GM06990 (cell line): ENCODE results near the gene NEUROD2.
A peak's percentile ranks its signal among the peaks of the same experiment; 100 is the strongest.

Source experiments
- DNase-seq: peaks from one replicate; pipeline ENCODE4 v3.0.0-alpha.2; 2011; ENCODE audit not compliant: insufficient read length; ENCODE audit errors: extremely low read depth
- H3K27me3 ChIP-seq: replicated peaks from 2 replicates; pipeline ENCODE4 v1.6.0; 2011; ENCODE audit warnings: low read length; ENCODE audit not compliant: control insufficient read depth, insufficient read depth
- H3K36me3 ChIP-seq: 2 replicates; pipeline ENCODE4 v1.5.1; 2011; ENCODE audit warnings: low read length; ENCODE audit not compliant: control insufficient read depth, insufficient read depth
- H3K4me3 ChIP-seq: replicated peaks from 2 replicates; pipeline ENCODE4 v1.5.1; 2011; ENCODE audit warnings: low read depth, mild to moderate bottlenecking, control low read depth, low read length
- TF ChIP-seq, protein P1 (sequence below): IDR thresholded peaks from 2 replicates; pipeline ENCODE4 v1.5.1; 2011; ENCODE audit warnings: low read length, control low read depth, mild to moderate bottlenecking, inconsistent platforms; ENCODE audit not compliant: insufficient read depth, poor library complexity, severe bottlenecking

NEUROD2 gene

GRCh38 chr17:39634384-39634871 lies 26.7 kb upstream of the NEUROD2 start:
- no peaks in the 10 kb centered on the region for H3K27me3 ChIP-seq
- DNase-seq = no peak
- TF ChIP-seq, protein P1, sequence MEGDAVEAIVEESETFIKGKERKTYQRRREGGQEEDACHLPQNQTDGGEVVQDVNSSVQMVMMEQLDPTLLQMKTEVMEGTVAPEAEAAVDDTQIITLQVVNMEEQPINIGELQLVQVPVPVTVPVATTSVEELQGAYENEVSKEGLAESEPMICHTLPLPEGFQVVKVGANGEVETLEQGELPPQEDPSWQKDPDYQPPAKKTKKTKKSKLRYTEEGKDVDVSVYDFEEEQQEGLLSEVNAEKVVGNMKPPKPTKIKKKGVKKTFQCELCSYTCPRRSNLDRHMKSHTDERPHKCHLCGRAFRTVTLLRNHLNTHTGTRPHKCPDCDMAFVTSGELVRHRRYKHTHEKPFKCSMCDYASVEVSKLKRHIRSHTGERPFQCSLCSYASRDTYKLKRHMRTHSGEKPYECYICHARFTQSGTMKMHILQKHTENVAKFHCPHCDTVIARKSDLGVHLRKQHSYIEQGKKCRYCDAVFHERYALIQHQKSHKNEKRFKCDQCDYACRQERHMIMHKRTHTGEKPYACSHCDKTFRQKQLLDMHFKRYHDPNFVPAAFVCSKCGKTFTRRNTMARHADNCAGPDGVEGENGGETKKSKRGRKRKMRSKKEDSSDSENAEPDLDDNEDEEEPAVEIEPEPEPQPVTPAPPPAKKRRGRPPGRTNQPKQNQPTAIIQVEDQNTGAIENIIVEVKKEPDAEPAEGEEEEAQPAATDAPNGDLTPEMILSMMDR = peak; percentile 76

GRCh38 chr17:39633570-39634183 lies 26.0 kb upstream of the NEUROD2 start:
- H3K4me3 ChIP-seq = no peak overlapping the region
- H3K36me3 ChIP-seq = no peaks in the 10 kb centered on the region
- no peak for DNase-seq
- TF ChIP-seq, protein P1 = no peak
- no peaks in the 10 kb centered on the region for H3K27me3 ChIP-seq

More at GRCh38 chr17:39634384-39634871, 26.7 kb upstream of the NEUROD2 start:
- H3K36me3 ChIP-seq = no peaks in the 10 kb centered on the region
- no peak overlapping the region for H3K4me3 ChIP-seq

DNA sequence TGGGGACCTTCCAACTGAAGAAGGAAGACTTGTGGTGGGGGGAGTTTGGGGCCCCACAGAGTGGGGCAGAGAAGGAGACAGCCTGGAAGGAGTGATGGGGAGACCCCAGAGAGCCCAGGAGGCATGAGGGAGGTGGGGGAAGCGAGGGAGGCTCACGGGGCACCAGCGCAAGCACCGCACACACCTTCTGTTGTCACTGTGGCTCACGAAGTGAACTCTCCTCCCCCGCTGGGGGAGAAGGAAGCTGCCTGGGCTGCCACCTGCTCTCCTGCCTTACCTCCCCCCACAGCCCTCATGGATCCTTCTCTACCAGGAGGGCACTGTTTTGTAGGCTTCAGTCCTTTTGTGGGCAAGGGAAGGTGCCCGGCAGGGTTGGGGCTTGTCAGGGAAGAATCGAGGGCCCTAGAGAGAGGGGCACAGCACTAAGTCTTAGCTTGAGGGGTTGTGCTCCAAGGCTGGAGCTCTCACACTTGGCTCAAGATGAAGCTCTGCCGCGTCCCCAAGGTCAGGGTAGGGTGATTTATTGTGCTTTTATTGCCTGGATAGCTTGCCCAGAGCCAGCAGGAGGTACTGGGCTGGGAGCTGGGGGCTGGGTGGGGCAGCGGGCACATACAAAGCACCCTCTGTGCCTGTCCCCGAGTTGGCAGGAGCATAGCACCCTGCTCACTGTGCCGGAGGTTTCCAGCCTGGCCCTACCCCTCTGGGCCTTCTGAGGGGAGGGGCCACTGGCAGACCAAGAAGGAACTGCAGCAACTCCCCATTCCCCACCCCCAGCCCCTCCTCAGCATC lies 24.6 kb upstream of the NEUROD2 start:
- TF ChIP-seq, protein P1 = no peak
- DNase-seq = no peak
- H3K36me3 ChIP-seq = no peaks in the 10 kb centered on the region
- H3K4me3 ChIP-seq = no peak overlapping the region
- H3K27me3 ChIP-seq = no peaks in the 10 kb centered on the region

DNA sequence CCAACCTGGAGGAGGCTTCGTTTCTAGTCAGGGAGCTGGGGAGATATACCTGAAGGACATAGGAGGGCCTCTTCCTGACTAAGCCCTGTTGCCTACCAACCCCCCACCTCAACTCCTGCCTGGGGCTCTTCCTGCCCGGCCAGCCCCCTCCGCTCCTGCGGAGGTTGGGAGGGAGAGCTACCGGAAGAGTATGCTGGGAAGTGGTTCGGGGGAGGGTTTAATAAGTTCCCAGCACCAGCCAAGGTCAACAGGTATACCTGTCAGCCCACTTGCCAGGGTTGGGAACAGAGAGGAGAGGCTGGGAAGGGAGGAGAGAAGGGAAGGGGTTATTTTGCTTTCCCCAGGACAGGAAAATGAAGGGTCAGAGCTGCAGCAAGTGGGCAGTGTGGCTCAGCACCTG lies 23.7 kb upstream of the NEUROD2 start:
- TF ChIP-seq, protein P1 = no peak
- Histone ChIP-seq H3K4me3 (no peak overlapping the region), H3K36me3 (no peaks in the 10 kb centered on the region), H3K27me3 (no peaks in the 10 kb centered on the region; the same call in 1 of the 2 replicates)
- no peak for DNase-seq

- no peaks in the 10 kb centered on the region; the same call in 1 of the 2 replicates for H3K27me3 ChIP-seq
- TF ChIP-seq, protein P1 = no peak
- no peak for DNase-seq
These were observed 22.2 kb upstream of the NEUROD2 start for GRCh38 chr17:39629898-39630297.

More at GRCh38 chr17:39629898-39630297, 22.2 kb upstream of the NEUROD2 start:
- H3K4me3 ChIP-seq = no peak overlapping the region
- H3K36me3 ChIP-seq = no peaks in the 10 kb centered on the region
